H1 (cell line): ENCODE results near the gene LTO1.

Experiments
- CREB1 ChIP-seq: IDR thresholded peaks from 2 replicates; pipeline ENCODE4 v1.6.1; 2012; ENCODE audit warnings: inconsistent platforms
- CTCF ChIP-seq, 3 experiments: IDR thresholded peaks; 1 replicate in 2 of 3; 2 replicates in 1 of 3; pipeline versions ENCODE4 v1.5.1 to v1.6.1; 2011; ENCODE audit warnings: low read length in 3 of 3, mild to moderate bottlenecking in 3 of 3, inconsistent platforms in 2 of 3, low read depth in 1 of 3, moderate library complexity in 1 of 3; ENCODE audit not compliant: insufficient read depth in 1 of 3; ENCODE audit errors: control extremely low read depth in 1 of 3
- EP300 ChIP-seq, 2 experiments: IDR thresholded peaks; 1 replicate in 1 of 2; 2 replicates in 1 of 2; pipeline ENCODE4 v1.6.1; 2011 to 2012; ENCODE audit warnings: low read depth in 2 of 2, low read length in 2 of 2, mild to moderate bottlenecking in 2 of 2, borderline replicate concordance in 1 of 2, inconsistent platforms in 1 of 2, moderate library complexity in 1 of 2
- EZH2 ChIP-seq: fragments of 200-600 bp; sonication (generic); IDR thresholded peaks from 2 replicates; pipeline ENCODE4 v1.7.1; 2012; ENCODE audit warnings: low read depth, mild to moderate bottlenecking, moderate library complexity, low read length, inconsistent platforms; ENCODE audit not compliant: severe bottlenecking
- JUND ChIP-seq: IDR thresholded peaks from 2 replicates; pipeline ENCODE4 v1.6.1; 2011; ENCODE audit warnings: mild to moderate bottlenecking, improper control_type of control experiment, low read length
- MAX ChIP-seq: IDR thresholded peaks from 2 replicates; pipeline ENCODE4 v1.6.1; 2012; ENCODE audit warnings: inconsistent platforms
- POLR2A ChIP-seq, 2 experiments: IDR thresholded peaks; 1 replicate in 1 of 2; 2 replicates in 1 of 2; pipeline ENCODE4 v1.6.1; 2011; ENCODE audit warnings: low read depth in 2 of 2, low read length in 2 of 2, mild to moderate bottlenecking in 2 of 2; ENCODE audit errors: control extremely low read depth in 1 of 2
- POLR2AphosphoS5 ChIP-seq: IDR thresholded peaks from 2 replicates; pipeline ENCODE4 v1.6.1; 2011; ENCODE audit warnings: low read depth, low read length
- TAF7 ChIP-seq: optimal IDR thresholded peaks from 2 replicates; pipeline ENCODE3; 2011; ENCODE audit warnings: low read depth, mild to moderate bottlenecking, inconsistent platforms, low read length, moderate library complexity, borderline replicate concordance
- TEAD4 ChIP-seq: IDR thresholded peaks from 2 replicates; pipeline ENCODE4 v1.6.1; 2012; ENCODE audit warnings: low read depth, low read length, inconsistent platforms, mixed read lengths
- ZNF274 ChIP-seq: IDR thresholded peaks from 2 replicates; pipeline ENCODE4 v1.7.0; 2012; ENCODE audit warnings: low read length, borderline replicate concordance; ENCODE audit errors: extremely low read depth

GRCh38 chr11:69651834-69652620 is 23.1 kb downstream of the LTO1 start:
- TF ChIP-seq CTCF (IDR thresholded peaks at IDR 0.05; ENCODE audit: control extremely low read depth in 1 of 3, insufficient read depth in 1 of 3, low read depth in 1 of 3, low read length in 3 of 3) (no peak), TEAD4 (no peak), MAX (no peak), JUND (no peak), TAF7 (no peak), ZNF274 (no peak), POLR2AphosphoS5 (no peak), EP300 (IDR thresholded peaks at IDR 0.05; ENCODE audit: borderline replicate concordance in 1 of 2, low read depth in 2 of 2, low read length in 2 of 2) (no peak), EZH2 (no peak), POLR2A (IDR thresholded peaks at IDR 0.05; ENCODE audit: control extremely low read depth in 1 of 2, low read depth in 2 of 2, low read length in 2 of 2) (no peak), CREB1 (no peak)
